ENCODE results near the gene BAAT. TPM values are rescaled to one million over a fixed set of nuclear protein-coding genes. Genes with fewer than 3 reads are reported as not detected.
"Not testable (repeated sequence)": the region's sequence is repeated elsewhere in the genome, so short reads cannot be mapped to it uniquely, and the experiment has no call there.

The BAAT gene
- total RNA-seq, 1 donor from 2014 or later: 8.9 TPM

GRCh38 chr9:101333926-101334702 is 50.7 kb downstream of the BAAT start:
- Histone ChIP-seq H4K20me1 (ENCODE audit: insufficient read depth, low read length) (no peaks in the 10 kb centered on the region), H3K27ac (ENCODE audit: low read depth, low read length) (no peak overlapping the region), H3K9me3 (ENCODE audit: insufficient read depth, low read depth, low read length) (no peaks in the 10 kb centered on the region), H3K4me3 (ENCODE audit: insufficient read depth, low read depth, low read length) (no peak overlapping the region), H3K4me1 (ENCODE audit: insufficient read depth, low read length) (no peaks in the 10 kb centered on the region), H3K36me3 (ENCODE audit: insufficient read depth, low read length) (no peaks in the 10 kb centered on the region), H3K9ac (ENCODE audit: low read length) (no peak overlapping the region), H3K79me2 (ENCODE audit: insufficient read depth, low read length) (no peaks in the 10 kb centered on the region), H3K4me2 (ENCODE audit: low read length) (no peak overlapping the region), H3K27me3 (ENCODE audit: insufficient read depth, low read length) (no peaks in the 10 kb centered on the region), H2AFZ (ENCODE audit: low read depth, low read length) (no peak overlapping the region)
- no peaks in the 10 kb centered on the region for H3K4me1 Mint-ChIP-seq (ENCODE audit: low read depth, unreplicated experiment)
- H3K27ac Mint-ChIP-seq (ENCODE audit: unreplicated experiment): no peak overlapping the region
- no peaks in the 10 kb centered on the region for H3K9me3 Mint-ChIP-seq (ENCODE audit: unreplicated experiment)
- H3K36me3 Mint-ChIP-seq (ENCODE audit: low read depth, unreplicated experiment): no peaks in the 10 kb centered on the region
- DNase-seq (ENCODE audit: low read depth) (no peak), FAIRE-seq (no peak)
- H3K4me3 Mint-ChIP-seq (ENCODE audit: unreplicated experiment): no peak overlapping the region
- H3K27me3 Mint-ChIP-seq (ENCODE audit: low read depth, unreplicated experiment): no peaks in the 10 kb centered on the region
- TF ChIP-seq CTCF (IDR thresholded peaks at IDR 0.05; ENCODE audit: insufficient read depth, low read depth, low read length) (no peak), EZH2 (IDR thresholded peaks at IDR 0.05; ENCODE audit: insufficient read depth, low read length) (no peak)

GRCh38 chr9:101333490-101333889 is 51.3 kb downstream of the BAAT start:
- Mint-ChIP-seq H3K4me1 (ENCODE audit: low read depth, unreplicated experiment) (no peaks in the 10 kb centered on the region), H3K9me3 (ENCODE audit: unreplicated experiment) (no peaks in the 10 kb centered on the region), H3K27me3 (ENCODE audit: low read depth, unreplicated experiment) (no peaks in the 10 kb centered on the region), H3K36me3 (ENCODE audit: low read depth, unreplicated experiment) (no peaks in the 10 kb centered on the region), H3K4me3 (ENCODE audit: unreplicated experiment) (no peak overlapping the region), H3K27ac (ENCODE audit: unreplicated experiment) (no peak overlapping the region)
- FAIRE-seq: no peak
- H3K27ac ChIP-seq (ENCODE audit: low read depth, low read length): no peak overlapping the region
- no peaks in the 10 kb centered on the region for H3K27me3 ChIP-seq (ENCODE audit: insufficient read depth, low read length)
- H3K9me3 ChIP-seq (ENCODE audit: insufficient read depth, low read depth, low read length): no peaks in the 10 kb centered on the region
- H3K4me3 ChIP-seq (ENCODE audit: insufficient read depth, low read depth, low read length): no peak overlapping the region
- DNase-seq (ENCODE audit: low read depth): no peak
- no peaks in the 10 kb centered on the region for H3K36me3 ChIP-seq (ENCODE audit: insufficient read depth, low read length)
- TF ChIP-seq CTCF (IDR thresholded peaks at IDR 0.05; ENCODE audit: insufficient read depth, low read depth, low read length) (no peak), EZH2 (IDR thresholded peaks at IDR 0.05; ENCODE audit: insufficient read depth, low read length) (no peak)
- H3K4me2 ChIP-seq (ENCODE audit: low read length): no peak overlapping the region
- H2AFZ ChIP-seq (ENCODE audit: low read depth, low read length): no peak overlapping the region
- H3K79me2 ChIP-seq (ENCODE audit: insufficient read depth, low read length): no peaks in the 10 kb centered on the region
- H4K20me1 ChIP-seq (ENCODE audit: insufficient read depth, low read length): no peaks in the 10 kb centered on the region
- no peak overlapping the region for H3K9ac ChIP-seq (ENCODE audit: low read length)
- no peaks in the 10 kb centered on the region for H3K4me1 ChIP-seq (ENCODE audit: insufficient read depth, low read length)

- no peaks in the 10 kb centered on the region for H3K4me1 ChIP-seq (ENCODE audit: insufficient read depth, low read length)
- no peaks in the 10 kb centered on the region for H3K36me3 ChIP-seq (ENCODE audit: insufficient read depth, low read length)
- no peak overlapping the region for H2AFZ ChIP-seq (ENCODE audit: low read depth, low read length)
- no peaks in the 10 kb centered on the region for H3K79me2 ChIP-seq (ENCODE audit: insufficient read depth, low read length)
- no peak overlapping the region for H3K27ac Mint-ChIP-seq (ENCODE audit: unreplicated experiment)
- H3K4me3 Mint-ChIP-seq (ENCODE audit: unreplicated experiment): no peak overlapping the region
- DNase-seq (ENCODE audit: low read depth) (no peak), FAIRE-seq (no peak)
- no peaks in the 10 kb centered on the region for H4K20me1 ChIP-seq (ENCODE audit: insufficient read depth, low read length)
- no peaks in the 10 kb centered on the region for H3K27me3 ChIP-seq (ENCODE audit: insufficient read depth, low read length)
- H3K9me3 Mint-ChIP-seq (ENCODE audit: unreplicated experiment): peaks cover under 1% of the 10 kb centered on the region
- H3K4me1 Mint-ChIP-seq (ENCODE audit: low read depth, unreplicated experiment): no peaks in the 10 kb centered on the region
- H3K36me3 Mint-ChIP-seq (ENCODE audit: low read depth, unreplicated experiment): no peaks in the 10 kb centered on the region
- H3K4me3 ChIP-seq (ENCODE audit: insufficient read depth, low read depth, low read length): no peak overlapping the region
- H3K27me3 Mint-ChIP-seq (ENCODE audit: low read depth, unreplicated experiment): no peaks in the 10 kb centered on the region
- H3K9ac ChIP-seq (ENCODE audit: low read length): no peak overlapping the region
- H3K9me3 ChIP-seq (ENCODE audit: insufficient read depth, low read depth, low read length): no peaks in the 10 kb centered on the region
- H3K4me2 ChIP-seq (ENCODE audit: low read length): no peak overlapping the region
- H3K27ac ChIP-seq (ENCODE audit: low read depth, low read length): no peak overlapping the region
- no peak for TF ChIP-seq EZH2 (IDR thresholded peaks at IDR 0.05; ENCODE audit: insufficient read depth, low read length)
- TF ChIP-seq CTCF (IDR thresholded peaks at IDR 0.05; ENCODE audit: insufficient read depth, low read depth, low read length): no peak
Observed at GRCh38 chr9:101332362-101332761, 52.4 kb downstream of the BAAT start.

- not testable (repeated sequence) for H3K4me2 ChIP-seq (ENCODE audit: low read length); H3K9me3 ChIP-seq (ENCODE audit: insufficient read depth, low read depth, low read length); H3K4me1 ChIP-seq (ENCODE audit: insufficient read depth, low read length); H4K20me1 ChIP-seq (ENCODE audit: insufficient read depth, low read length); H3K79me2 ChIP-seq (ENCODE audit: insufficient read depth, low read length); H3K4me1 Mint-ChIP-seq (ENCODE audit: low read depth, unreplicated experiment); H3K27me3 ChIP-seq (ENCODE audit: insufficient read depth, low read length); H3K27me3 Mint-ChIP-seq (ENCODE audit: low read depth, unreplicated experiment); H3K36me3 Mint-ChIP-seq (ENCODE audit: low read depth, unreplicated experiment); H3K36me3 ChIP-seq (ENCODE audit: insufficient read depth, low read length); H3K4me3 ChIP-seq (ENCODE audit: insufficient read depth, low read depth, low read length); H3K9me3 Mint-ChIP-seq (ENCODE audit: unreplicated experiment); H3K27ac ChIP-seq (ENCODE audit: low read depth, low read length); DNase-seq (ENCODE audit: low read depth); FAIRE-seq; H2AFZ ChIP-seq (ENCODE audit: low read depth, low read length); H3K4me3 Mint-ChIP-seq (ENCODE audit: unreplicated experiment); H3K27ac Mint-ChIP-seq (ENCODE audit: unreplicated experiment); H3K9ac ChIP-seq (ENCODE audit: low read length)
Observed at GRCh38 chr9:101327422-101327909, 57.3 kb downstream of the BAAT start.

Data from astrocyte (in vitro differentiated cells and primary cell).